ENCODE measurements around the gene CLSTN3.
A peak's percentile ranks its signal among the peaks of the same experiment; 100 is the strongest.
"Not testable (repeated sequence)": the region's sequence is repeated elsewhere in the genome, so short reads cannot be mapped to it uniquely, and the experiment has no call there.

The CLSTN3 gene

GRCh38 chr12:7106082-7106481 is 24.1 kb upstream of the CLSTN3 start:
- no peak for DNase-seq

DNA sequence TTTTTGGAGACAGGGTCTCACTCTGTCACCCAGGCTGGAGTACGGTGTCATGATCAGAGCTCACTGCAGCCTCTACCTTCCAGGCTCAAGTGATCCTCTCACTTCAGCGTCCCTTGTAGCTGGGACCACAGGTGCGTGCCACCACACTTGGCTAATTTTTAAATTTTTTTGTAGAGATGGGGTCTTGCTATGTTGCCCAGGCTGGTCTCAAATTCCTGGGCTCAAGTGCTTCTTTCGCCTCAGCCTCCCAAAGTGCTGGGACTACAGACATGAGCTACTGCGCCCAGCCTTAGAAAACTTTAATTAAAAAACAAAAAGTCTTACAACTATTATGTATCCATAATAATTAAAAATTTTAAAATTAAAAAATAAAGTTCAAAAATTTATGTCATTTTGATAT is 23.0 kb upstream of the CLSTN3 start:
- not testable (repeated sequence) for DNase-seq

GRCh38 chr12:7107636-7108002 is 22.6 kb upstream of the CLSTN3 start:
- no peak for DNase-seq

DNA sequence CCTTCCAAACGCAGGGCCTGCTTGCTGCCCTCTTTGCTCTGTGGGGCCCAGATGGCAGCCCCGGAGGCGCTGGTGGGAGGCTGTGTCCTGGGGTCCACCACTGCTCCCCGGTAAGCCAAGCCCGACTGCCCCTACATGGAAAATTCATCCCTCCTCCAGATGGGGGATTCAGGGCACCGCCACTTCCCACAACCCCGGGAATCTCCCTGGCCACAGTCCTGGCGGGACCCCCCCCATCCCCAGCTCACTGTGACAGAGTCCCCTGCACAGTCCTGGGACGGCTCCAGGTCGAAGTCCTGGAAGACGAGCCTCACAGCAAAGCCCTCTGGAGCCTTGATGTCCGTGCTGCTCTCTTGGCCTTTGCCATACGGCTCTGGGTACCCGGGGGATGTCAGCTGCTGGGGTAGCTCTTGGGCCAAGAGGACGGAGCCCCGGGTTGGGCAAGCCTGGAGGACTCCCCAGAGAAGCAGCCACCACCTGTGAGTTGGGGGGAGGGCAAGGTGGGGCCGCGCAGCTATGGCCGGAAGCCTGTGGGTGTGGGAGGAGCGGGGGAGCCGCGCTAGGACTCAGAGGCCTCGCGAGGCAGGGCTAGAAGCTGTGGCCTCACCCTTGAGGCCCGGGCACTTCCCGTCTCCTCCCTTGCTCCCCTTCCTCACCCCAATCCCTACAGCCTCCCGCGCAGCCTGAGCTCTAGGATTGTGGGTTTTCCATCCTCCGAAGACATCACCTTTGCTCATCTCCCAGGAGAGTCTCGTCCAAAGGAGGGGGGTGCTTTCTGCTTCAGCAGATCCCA is 22.0 kb upstream of the CLSTN3 start:
- peak; percentile 50 for DNase-seq

DNA sequence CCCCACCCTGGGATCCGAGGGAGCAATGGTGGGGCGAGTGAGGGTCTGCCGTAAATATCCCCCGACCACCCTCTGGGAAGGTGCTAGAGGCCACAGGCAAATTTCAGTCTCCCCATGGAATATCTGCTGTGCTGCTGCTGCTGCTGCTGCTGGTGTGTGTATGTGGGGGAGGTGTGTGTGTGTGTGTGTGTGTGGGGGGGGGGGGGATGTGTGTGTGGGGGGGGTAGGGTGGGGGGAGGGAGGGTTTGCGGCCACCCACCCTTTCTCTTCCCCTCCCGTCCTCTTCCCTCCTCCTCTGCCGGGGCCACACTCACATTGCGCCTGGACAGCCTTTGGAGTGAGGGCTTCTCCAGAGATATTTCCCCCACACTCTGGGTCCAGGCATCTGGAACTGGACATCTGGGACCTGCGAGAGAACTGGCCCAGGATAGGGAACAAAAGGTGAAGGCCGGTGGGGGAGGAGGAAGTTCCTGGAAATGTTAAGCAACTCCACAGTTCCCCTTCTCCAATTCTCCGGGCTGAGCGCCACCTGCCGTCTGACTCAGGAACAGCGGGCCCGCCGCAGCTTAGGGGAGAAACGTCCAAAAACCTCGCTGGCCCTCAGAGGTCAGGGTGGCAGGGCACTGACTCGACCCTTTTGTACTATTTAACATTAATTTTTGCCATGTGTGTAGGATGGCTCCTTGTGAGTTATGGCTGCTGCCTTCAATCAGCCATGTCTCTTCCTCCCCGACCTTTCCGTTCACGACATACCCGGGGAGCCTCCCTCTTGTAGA is 21.2 kb upstream of the CLSTN3 start, which contains the start of gene C1RL:
C1RL (minus strand) TSS at position 419 of the 776 bp plus-strand sequence; CDS start at position 385, 34 bp downstream.
- peak; percentile 72 for DNase-seq

- no peak for DNase-seq
These were observed 20.6 kb upstream of the CLSTN3 start for GRCh38 chr12:7109572-7109920.

DNA sequence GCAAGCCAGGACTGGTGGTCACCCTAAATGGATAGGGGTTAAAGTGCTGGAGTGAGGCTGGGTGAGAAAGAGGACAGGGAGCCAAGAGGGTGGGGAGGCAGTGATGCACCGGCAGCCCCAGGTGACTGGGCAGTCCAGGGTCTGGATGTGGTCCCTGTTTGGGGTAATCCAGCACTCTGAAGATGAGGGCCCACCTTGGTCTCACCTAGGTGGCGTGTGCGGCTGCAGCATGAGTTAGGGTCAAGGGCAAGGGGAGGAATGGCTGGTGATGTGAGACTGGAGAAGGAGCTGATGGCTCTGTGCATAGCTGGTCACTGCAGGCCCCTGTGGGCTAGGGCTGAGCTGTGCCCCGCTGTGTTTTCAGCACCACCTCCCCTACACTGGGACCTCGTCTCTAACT is 19.5 kb upstream of the CLSTN3 start:
- DNase-seq: no peak

DNA sequence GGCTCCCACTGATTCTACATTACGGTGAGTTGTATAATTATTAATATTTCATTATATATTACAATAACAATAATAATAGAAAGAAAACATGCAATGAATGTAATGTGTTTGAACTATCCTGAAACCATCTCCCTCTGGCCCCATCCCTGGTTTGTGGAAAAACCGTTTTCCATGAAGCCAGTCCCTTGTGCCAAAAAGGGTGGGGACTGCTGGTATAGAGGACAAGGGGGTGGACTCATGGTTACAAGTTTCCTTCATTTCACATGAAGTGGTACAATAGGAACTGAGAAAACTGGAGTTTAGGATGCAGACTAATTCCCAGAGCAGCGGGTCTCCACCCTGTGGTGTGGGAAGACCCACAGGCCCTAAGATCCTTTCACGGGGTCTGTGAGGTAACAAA is 18.1 kb upstream of the CLSTN3 start:
- DNase-seq: no peak

GRCh38 chr12:7113389-7113871 is 16.7 kb upstream of the CLSTN3 start:
- DNase-seq: peak; percentile 27

- no peak for DNase-seq
These were observed 16.2 kb upstream of the CLSTN3 start for GRCh38 chr12:7114008-7114407.

DNA sequence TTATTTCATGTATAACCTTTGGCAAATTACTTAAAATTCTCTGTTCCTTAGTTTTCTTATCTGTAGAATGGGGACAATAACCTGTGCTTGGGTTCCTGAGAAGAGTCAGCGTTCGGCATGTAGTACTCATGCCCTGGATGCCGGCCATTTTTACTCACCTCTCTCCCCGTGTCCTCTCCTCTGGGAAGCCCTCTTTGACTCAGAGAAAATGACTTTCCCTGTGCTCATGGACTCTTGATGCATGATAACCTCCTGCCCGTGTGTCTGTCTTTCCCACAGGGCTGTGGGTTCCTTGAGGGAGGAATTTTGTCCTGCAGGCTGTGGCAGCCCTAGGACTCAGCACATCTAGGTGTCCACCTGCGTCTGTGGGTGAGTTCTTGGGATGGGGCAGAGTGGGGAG is 15.3 kb upstream of the CLSTN3 start:
- no peak for DNase-seq

- DNase-seq: no peak
These were observed 14.0 kb upstream of the CLSTN3 start for GRCh38 chr12:7116196-7116595.

DNA sequence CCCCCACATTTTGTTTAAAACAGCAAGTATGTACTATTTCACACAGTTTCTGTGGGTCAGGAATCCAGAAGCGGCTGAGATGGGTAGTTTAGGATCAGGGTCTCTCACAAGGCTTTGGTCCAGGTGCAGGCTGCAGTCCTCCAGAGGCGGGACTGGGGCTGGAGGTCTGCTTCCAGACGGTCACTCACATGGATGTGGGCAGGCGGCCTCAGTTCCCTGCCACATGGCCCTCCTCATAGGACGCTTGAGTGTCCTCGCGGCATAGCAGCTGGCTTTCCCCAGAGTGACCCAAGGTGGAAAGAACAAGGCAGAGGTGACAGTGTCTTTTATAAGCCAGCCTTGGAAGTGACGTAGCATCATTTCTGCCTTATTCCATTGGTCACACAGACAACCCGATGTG is 13.3 kb upstream of the CLSTN3 start:
- no peak for DNase-seq

DNA sequence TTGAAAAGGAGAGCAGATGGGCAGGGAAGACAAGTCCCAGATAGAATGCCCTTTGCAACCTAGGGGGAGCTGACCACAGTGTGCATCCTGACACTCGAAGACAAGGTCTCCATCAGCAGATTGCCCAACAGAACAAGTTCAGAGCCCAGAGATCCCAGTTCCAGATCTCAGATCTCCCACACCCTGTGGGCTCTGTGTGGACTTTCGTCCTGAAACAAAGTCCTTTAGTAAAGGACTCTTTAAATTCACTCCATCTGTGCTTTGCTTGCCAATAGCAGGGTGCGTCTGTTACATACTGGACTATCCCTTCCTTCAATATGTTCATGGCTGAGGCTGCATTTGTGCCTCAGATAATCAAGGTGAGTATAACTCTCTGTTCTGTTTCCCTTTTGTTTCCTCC is 12.5 kb upstream of the CLSTN3 start:
- DNase-seq: no peak

DNA sequence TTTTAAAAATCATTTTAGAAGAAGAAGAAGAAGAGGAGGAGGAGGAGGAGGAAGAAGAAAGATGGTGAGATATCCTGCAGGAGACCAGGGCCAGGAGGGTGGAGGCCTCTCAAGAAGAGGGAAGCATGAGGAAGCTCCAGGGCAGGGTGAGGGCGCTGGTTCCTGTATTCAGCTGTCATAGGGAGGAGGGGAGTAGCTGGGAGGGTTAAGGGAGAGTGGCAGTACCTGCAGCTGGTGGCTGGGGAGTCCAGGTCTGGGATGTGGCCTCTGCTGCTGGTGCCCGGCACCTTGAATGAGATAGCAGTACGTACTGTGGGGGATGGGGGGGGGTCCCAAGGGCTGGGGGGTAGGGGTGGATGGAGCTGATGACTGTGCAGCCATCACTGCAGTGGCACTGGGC is 11.3 kb upstream of the CLSTN3 start:
- DNase-seq: no peak

- DNase-seq: no peak
These were observed 10.0 kb upstream of the CLSTN3 start for GRCh38 chr12:7120166-7120565.

DNA sequence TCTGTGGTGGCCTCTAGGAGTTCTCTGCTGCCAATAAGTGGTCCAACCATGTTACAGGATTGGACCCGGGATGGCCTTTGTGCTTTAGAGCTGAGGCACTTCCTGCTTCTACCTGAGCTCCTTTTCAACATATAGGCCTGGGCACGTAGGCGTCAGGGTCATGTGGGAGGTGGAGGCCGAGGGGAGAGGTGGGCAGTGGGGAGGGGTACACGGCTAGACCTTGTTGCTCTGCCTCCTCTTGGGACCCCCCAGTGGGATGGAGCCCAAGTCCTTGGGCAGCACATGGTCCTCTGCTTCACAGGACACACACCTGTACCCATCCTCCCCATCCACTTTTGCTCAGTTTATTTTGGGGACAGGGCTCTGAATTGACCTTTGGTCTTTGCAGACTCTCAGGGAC is 8.8 kb upstream of the CLSTN3 start:
- DNase-seq: no peak

DNA sequence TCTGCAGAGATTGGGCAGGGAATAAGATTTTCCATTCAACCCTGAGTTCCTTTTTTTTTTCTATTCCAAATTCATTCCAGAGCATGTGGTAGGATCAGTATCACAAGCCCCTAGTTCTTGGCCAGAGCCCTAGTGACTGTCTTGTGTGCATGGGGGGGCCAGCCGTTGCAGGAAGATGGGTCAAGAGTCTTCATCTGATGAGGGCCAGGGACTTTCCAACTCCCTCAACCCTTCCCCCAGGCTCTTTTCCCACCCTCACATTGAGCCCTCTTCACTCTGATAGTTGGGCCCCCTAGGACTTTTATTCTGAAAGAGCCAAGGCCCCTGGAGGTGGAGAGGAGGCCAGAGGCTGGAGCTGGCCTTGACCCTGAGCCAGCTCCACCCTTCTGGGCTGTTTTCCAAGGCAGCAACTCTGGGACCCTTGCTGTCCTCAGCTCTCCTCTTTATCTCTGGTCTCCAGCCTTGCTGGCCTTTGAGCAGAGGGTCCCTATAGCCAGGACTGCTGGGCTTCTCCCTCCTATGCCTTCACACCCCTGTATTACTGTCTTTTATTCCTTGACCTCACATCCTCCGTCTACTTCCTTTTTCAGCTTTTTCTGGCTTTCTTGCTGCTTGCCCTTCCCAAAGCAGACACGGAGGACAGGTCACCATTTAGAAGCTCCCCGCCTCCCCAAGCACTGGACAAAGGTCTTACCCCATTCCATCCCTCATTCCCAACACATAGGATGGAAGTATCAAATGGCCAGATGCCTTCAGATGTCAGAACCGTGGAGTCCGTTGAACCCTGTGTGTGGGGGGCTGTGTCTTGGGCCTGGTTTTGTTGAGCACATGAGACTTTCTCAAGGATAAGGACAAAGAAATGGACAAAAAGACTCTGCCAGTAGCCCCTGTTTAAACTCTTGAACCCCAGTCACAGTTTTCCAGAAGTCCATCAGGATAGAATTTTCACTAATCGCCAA is 7.1 kb upstream of the CLSTN3 start:
- DNase-seq: no peak

GRCh38 chr12:7123806-7124522 is 6.2 kb upstream of the CLSTN3 start:
- no peak for DNase-seq

- no peak for DNase-seq
These were observed 4.4 kb upstream of the CLSTN3 start for GRCh38 chr12:7125632-7126227.

GRCh38 chr12:7127916-7128626 is 2.1 kb upstream of the CLSTN3 start:
- no peak for DNase-seq
